Suprapubic skin (tissue), 3 donors: ENCODE data around the gene INHBE.

Source experiments
- EP300 ChIP-seq: sonication (generic); formaldehyde crosslinking; IDR thresholded peaks from one replicate; pipeline ENCODE4 v1.6.1; 2017; ENCODE audit warnings: antibody characterized with exemption
- TF ChIP-seq, protein P1 (sequence below), 2 donors: fragments of 200-600 bp in 1 of 2; fragments of 450-650 bp in 1 of 2; sonication (generic) in 1 of 2; IDR thresholded peaks; one replicate each; pipeline ENCODE4 v1.5.1; 2016 to 2019; ENCODE audit warnings: antibody characterized with exemption in 2 of 2, mild to moderate bottlenecking in 1 of 2, moderate library complexity in 1 of 2

DNA sequence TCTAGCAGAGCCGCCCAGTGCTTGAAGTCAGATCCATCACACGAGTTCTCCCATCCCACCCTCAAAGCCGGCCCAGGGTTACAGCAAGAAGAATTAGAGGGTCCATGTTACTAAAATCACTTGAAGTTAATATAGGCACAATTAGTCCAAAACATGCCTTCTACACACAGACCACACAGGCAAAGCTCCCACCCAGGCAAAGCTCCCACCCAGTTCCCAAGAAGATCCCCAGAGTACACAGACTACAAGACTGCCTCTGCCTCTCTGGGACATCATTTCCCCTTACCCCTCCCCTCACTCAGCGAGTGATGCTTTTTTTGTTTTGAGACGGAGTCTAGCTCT, 7.8 kb downstream of the INHBE start:
- TF ChIP-seq EP300, result no peak
- TF ChIP-seq, protein P1, sequence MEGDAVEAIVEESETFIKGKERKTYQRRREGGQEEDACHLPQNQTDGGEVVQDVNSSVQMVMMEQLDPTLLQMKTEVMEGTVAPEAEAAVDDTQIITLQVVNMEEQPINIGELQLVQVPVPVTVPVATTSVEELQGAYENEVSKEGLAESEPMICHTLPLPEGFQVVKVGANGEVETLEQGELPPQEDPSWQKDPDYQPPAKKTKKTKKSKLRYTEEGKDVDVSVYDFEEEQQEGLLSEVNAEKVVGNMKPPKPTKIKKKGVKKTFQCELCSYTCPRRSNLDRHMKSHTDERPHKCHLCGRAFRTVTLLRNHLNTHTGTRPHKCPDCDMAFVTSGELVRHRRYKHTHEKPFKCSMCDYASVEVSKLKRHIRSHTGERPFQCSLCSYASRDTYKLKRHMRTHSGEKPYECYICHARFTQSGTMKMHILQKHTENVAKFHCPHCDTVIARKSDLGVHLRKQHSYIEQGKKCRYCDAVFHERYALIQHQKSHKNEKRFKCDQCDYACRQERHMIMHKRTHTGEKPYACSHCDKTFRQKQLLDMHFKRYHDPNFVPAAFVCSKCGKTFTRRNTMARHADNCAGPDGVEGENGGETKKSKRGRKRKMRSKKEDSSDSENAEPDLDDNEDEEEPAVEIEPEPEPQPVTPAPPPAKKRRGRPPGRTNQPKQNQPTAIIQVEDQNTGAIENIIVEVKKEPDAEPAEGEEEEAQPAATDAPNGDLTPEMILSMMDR (IDR thresholded peaks at IDR 0.05), result no peak
